Measurements from ENCODE around the gene IL18BP. TPM values are rescaled to one million over a fixed set of nuclear protein-coding genes. Genes with fewer than 3 reads are reported as not detected.
A peak's percentile ranks its signal among the peaks of the same experiment; 100 is the strongest.

IL18BP gene
- 34.7 and 37.7 TPM in 2 replicates for total RNA-seq (2022)
- Bru-seq, nascent RNA, result percentile 91 among the genes with signal in this experiment
- percentile 97 among the genes with signal in this experiment for BruChase-seq, experiment 1, labeled RNA remaining after a 2-hour chase
- percentile 96 among the genes with signal in this experiment for BruChase-seq, experiment 2, labeled RNA remaining after a 6-hour chase
- long read RNA-seq, full-length matches to known transcripts, result 1 of 21 reads
- long read RNA-seq, partial matches to known transcripts, result 2 of 21 reads
- long read RNA-seq, other reads (novel, unspliced or antisense), result 18 of 21 reads

GRCh38 chr11:71998649-71999310 lies at the start of gene IL18BP:
IL18BP (plus strand) TSS chr11:71998909; CDS start chr11:71999985, 1,076 bp downstream.
- CTCF ChIA-PET, result no interaction called here

GRCh38 chr11:71949034-71949433 lies 49.7 kb upstream of the IL18BP start:
- no TSS peak for BruUV-seq (replicated peaks)
- no peaks in the 10 kb centered on the region for H3K9me3 ChIP-seq
- Mint-ChIP-seq H3K4me1 (ENCODE audit: low read depth, unreplicated experiment) (peaks cover 29% of the 10 kb centered on the region), H3K36me3 (ENCODE audit: insufficient read depth, unreplicated experiment) (peaks cover 36% of the 10 kb centered on the region), H3K9me3 (ENCODE audit: unreplicated experiment) (no peaks in the 10 kb centered on the region), H3K27ac (ENCODE audit: unreplicated experiment) (peak overlapping the region; percentile 87), H3K4me3 (ENCODE audit: unreplicated experiment) (peak overlapping the region; percentile 54), H3K27me3 (ENCODE audit: insufficient read depth, unreplicated experiment) (no peaks in the 10 kb centered on the region)
- ChIA-PET CTCF (interaction anchor here (0.6 to 1.7 kb wide), 11 partner anchors 9 to 735 kb away, joined by 3 to 15 read pairs (median 4); partner anchors contain the start of genes RNF121 and XNDC1N), POLR2A (interaction anchor here (0.6 to 1.7 kb wide), 8 partner anchors 17 to 198 kb away, joined by 3 to 41 read pairs (median 3); partner anchors contain the start of genes ANAPC15, RNF121 and XNDC1N)
- no peaks in the 10 kb centered on the region for H3K36me3 ChIP-seq (ENCODE audit: control insufficient read depth, insufficient read depth, low read length)
- no peaks in the 10 kb centered on the region for H3K27me3 ChIP-seq (replicated peaks; ENCODE audit: control insufficient read depth, insufficient read depth, low read length)
- peaks cover 63% of the 10 kb centered on the region for H3K4me1 ChIP-seq
- intact Hi-C loops (cut with micrococcal nuclease; ENCODE audit: unreplicated experiment), result loop anchor here (5.0 kb wide), 1 partner anchor 273 kb away; the partner anchor contains the start of gene INPPL1
- H3K4me3 ChIP-seq (ENCODE audit: low read depth, low read length), result no peak overlapping the region
- TF ChIP-seq CTCF (IDR thresholded peaks at IDR 0.05; ENCODE audit: insufficient read depth in 1 of 2, low read depth in 1 of 2, low read length in 1 of 2, severe bottlenecking in 1 of 2, unreplicated experiment in 1 of 2), result no peak
- DNase-seq, result peak in 1 of 2 experiments; percentile 53

More at GRCh38 chr11:71998649-71999310, at the start of gene IL18BP:
- no peak within 1 kb of the TSS for H3K4me3 Mint-ChIP-seq (ENCODE audit: unreplicated experiment)
- H3K36me3 ChIP-seq (ENCODE audit: control insufficient read depth, insufficient read depth, low read length), result peaks cover 21% of the 10 kb centered on the region
- TF ChIP-seq CTCF (IDR thresholded peaks at IDR 0.05; ENCODE audit: insufficient read depth in 1 of 2, low read depth in 1 of 2, low read length in 1 of 2, severe bottlenecking in 1 of 2, unreplicated experiment in 1 of 2), result no peak
- POLR2A ChIA-PET, result no interaction called here
- H3K36me3 Mint-ChIP-seq (ENCODE audit: insufficient read depth, unreplicated experiment), result peaks cover 75% of the 10 kb centered on the region
- no peaks in the 10 kb centered on the region for H3K4me1 ChIP-seq
- no peaks in the 10 kb centered on the region for H3K4me1 Mint-ChIP-seq (ENCODE audit: low read depth, unreplicated experiment)
- no peaks in the 10 kb centered on the region for H3K27me3 Mint-ChIP-seq (ENCODE audit: insufficient read depth, unreplicated experiment)
- intact Hi-C loops (cut with micrococcal nuclease; ENCODE audit: unreplicated experiment), result no loop called here
- peak within 1 kb of the TSS; percentile 18 for H3K27ac Mint-ChIP-seq (ENCODE audit: unreplicated experiment)
- no peak for DNase-seq
- no peaks in the 10 kb centered on the region for H3K9me3 ChIP-seq
- no peaks in the 10 kb centered on the region for H3K9me3 Mint-ChIP-seq (ENCODE audit: unreplicated experiment)
- H3K4me3 ChIP-seq (ENCODE audit: low read depth, low read length), result no peak within 1 kb of the TSS
- no TSS peak for BruUV-seq (replicated peaks)
- no peaks in the 10 kb centered on the region for H3K27me3 ChIP-seq (replicated peaks; ENCODE audit: control insufficient read depth, insufficient read depth, low read length)

- Mint-ChIP-seq H3K27me3 (ENCODE audit: insufficient read depth, unreplicated experiment) (no peaks in the 10 kb centered on the region), H3K9me3 (ENCODE audit: unreplicated experiment) (no peaks in the 10 kb centered on the region), H3K36me3 (ENCODE audit: insufficient read depth, unreplicated experiment) (peaks cover 28% of the 10 kb centered on the region), H3K27ac (ENCODE audit: unreplicated experiment) (no peak overlapping the region), H3K4me3 (ENCODE audit: unreplicated experiment) (no peak overlapping the region), H3K4me1 (ENCODE audit: low read depth, unreplicated experiment) (peaks cover 13% of the 10 kb centered on the region)
- ChIA-PET POLR2A (no interaction called here), CTCF (no interaction called here)
- Histone ChIP-seq H3K4me3 (ENCODE audit: low read depth, low read length) (no peak overlapping the region), H3K9me3 (no peaks in the 10 kb centered on the region), H3K4me1 (peaks cover 35% of the 10 kb centered on the region), H3K27me3 (replicated peaks; ENCODE audit: control insufficient read depth, insufficient read depth, low read length) (no peaks in the 10 kb centered on the region), H3K36me3 (ENCODE audit: control insufficient read depth, insufficient read depth, low read length) (no peaks in the 10 kb centered on the region)
- no TSS peak for BruUV-seq (replicated peaks)
- no peak for DNase-seq
- no peak for TF ChIP-seq CTCF (IDR thresholded peaks at IDR 0.05; ENCODE audit: insufficient read depth in 1 of 2, low read depth in 1 of 2, low read length in 1 of 2, severe bottlenecking in 1 of 2, unreplicated experiment in 1 of 2)
- intact Hi-C loops (cut with micrococcal nuclease; ENCODE audit: unreplicated experiment), result no loop called here
Observed at GRCh38 chr11:71951741-71952310, 46.9 kb upstream of the IL18BP start.
